ENCODE data around the gene CD72.

- no peak for TF ChIP-seq RAD21 (IDR thresholded peaks at IDR 0.05)
- TF ChIP-seq REST (IDR thresholded peaks at IDR 0.05): no peak
- no peak for TF ChIP-seq SP1 (IDR thresholded peaks at IDR 0.05)
- TF ChIP-seq ZBTB33 (IDR thresholded peaks at IDR 0.05): no peak
- no peak for TF ChIP-seq CTCF (IDR thresholded peaks at IDR 0.05; ENCODE audit: low read depth, low read length, missing input control)
- TF ChIP-seq YY1 (IDR thresholded peaks at IDR 0.05): no peak
- TF ChIP-seq JUND (IDR thresholded peaks at IDR 0.05): no peak
Measured at GRCh38 chr9:35593581-35593980, 24.6 kb downstream of the CD72 start.

Measured in liver (tissue), 3 donors.